Measurements from ENCODE around the gene ZSWIM2. TPM values are rescaled to one million over a fixed set of nuclear protein-coding genes. Genes with fewer than 3 reads are reported as not detected.
"Not testable (repeated sequence)": the region's sequence is repeated elsewhere in the genome, so short reads cannot be mapped to it uniquely, and the experiment has no call there.

ZSWIM2 gene
- total RNA-seq, 2 donors from 2014 or later = not detected

DNA sequence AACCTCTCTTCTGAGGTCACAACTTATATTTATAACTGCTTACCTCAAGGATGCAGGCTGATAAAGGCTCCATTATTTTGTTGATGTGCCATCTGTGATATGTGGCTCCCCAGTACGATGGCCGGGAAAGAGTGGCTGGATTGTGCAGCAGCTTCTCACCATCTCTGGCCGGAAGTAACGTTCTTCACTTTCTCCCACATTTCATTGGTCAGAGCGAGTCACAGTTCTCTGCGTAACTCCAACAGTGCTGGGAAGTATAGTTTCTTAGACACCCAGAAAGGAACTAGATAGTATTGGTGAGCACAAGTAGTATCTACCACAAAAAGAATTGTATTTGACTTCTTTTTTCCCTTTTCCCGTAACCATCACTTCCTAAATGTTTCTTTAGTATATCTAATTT lies 28.7 kb downstream of the ZSWIM2 start:
- peaks cover 4 to 5% of the 10 kb centered on the region in 2 donors for H3K9me3 Mint-ChIP-seq
- ATAC-seq (replicated peaks in 1 of 2) = no peak
- H3K36me3 Mint-ChIP-seq (ENCODE audit: insufficient read depth in 2 of 2) = peaks cover 0 to 2% of the 10 kb centered on the region in 2 donors
- no peak overlapping the region for H3K4me3 Mint-ChIP-seq
- no peak for DNase-seq
- H3K27me3 Mint-ChIP-seq (ENCODE audit: low read depth) = no peaks in the 10 kb centered on the region
- no peak overlapping the region for H3K27ac Mint-ChIP-seq
- no peaks in the 10 kb centered on the region for H3K4me1 Mint-ChIP-seq (ENCODE audit: low read depth)

DNA sequence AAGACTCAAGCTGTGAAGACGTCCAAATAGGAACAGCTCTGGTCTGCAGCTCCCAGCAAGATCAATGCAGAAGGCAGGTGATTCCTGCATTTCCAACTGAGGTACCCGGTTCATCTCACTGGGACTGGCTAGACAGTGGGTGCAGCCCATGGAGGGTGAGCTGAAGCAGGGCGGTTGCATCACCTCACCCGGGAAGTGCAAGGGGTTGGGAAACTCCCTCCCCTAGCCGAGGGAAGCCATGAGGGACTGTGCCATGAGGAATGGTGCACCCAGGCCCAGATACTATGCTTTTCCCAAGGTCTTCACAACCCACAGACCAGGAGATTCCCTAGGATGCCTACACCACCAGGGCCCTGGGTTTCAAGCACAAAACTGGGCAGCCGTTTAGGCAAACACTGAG lies 37.2 kb downstream of the ZSWIM2 start:
- H3K27ac Mint-ChIP-seq; ATAC-seq (replicated peaks in 1 of 2); H3K27me3 Mint-ChIP-seq (ENCODE audit: low read depth); DNase-seq; H3K4me1 Mint-ChIP-seq (ENCODE audit: low read depth); H3K4me3 Mint-ChIP-seq; H3K36me3 Mint-ChIP-seq (ENCODE audit: insufficient read depth in 2 of 2): not testable (repeated sequence)
- peaks cover 7 to 15% of the 10 kb centered on the region in 2 donors for H3K9me3 Mint-ChIP-seq

DNA sequence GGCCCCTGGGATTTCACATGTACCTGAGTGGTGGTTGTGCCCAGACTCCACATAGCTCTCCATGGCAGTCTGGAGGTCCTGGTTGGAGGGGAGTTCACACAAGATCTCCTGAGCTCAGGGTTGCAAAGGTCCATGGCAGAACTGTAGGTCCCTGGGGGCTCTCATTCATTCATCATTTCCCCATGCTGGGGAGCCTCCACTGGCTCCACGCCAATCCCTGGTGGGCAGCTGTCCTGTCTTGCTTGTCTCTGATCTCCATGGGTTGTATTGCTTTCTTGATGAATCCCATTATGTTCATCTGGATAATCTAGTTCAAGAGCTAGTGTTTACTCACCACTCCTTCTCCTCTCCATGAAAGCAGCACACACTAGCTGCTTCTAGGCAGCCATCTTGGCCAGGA lies 42.4 kb downstream of the ZSWIM2 start:
- Mint-ChIP-seq H3K4me1 (ENCODE audit: low read depth) (no peaks in the 10 kb centered on the region), H3K9me3 (peaks cover 5 to 8% of the 10 kb centered on the region in 2 donors), H3K36me3 (ENCODE audit: insufficient read depth in 2 of 2) (no peaks in the 10 kb centered on the region), H3K27ac (no peak overlapping the region), H3K4me3 (no peak overlapping the region), H3K27me3 (ENCODE audit: low read depth) (no peaks in the 10 kb centered on the region)
- ATAC-seq (replicated peaks in 1 of 2) (no peak), DNase-seq (no peak)

DNA sequence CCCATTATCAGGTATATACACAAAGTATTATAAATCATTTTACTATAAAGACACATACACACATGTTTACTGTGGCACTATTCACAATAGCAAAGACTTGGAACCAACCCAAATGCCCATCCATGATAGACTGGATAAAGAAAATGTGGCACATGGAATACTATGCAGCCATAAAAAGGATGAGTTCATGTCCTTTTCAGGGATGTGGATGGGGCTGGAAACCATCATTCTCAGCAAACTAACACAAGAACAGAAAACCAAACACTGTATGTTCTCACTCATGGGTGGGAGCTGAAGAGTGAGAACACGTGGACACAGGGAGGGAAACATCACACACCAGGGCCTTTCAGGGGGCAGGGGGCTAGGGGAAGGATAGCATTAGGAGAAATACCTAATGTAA lies 50.4 kb downstream of the ZSWIM2 start:
- H3K27ac Mint-ChIP-seq; ATAC-seq (replicated peaks in 1 of 2); H3K27me3 Mint-ChIP-seq (ENCODE audit: low read depth); H3K9me3 Mint-ChIP-seq; H3K4me3 Mint-ChIP-seq; H3K36me3 Mint-ChIP-seq (ENCODE audit: insufficient read depth in 2 of 2); DNase-seq; H3K4me1 Mint-ChIP-seq (ENCODE audit: low read depth): not testable (repeated sequence)

DNA sequence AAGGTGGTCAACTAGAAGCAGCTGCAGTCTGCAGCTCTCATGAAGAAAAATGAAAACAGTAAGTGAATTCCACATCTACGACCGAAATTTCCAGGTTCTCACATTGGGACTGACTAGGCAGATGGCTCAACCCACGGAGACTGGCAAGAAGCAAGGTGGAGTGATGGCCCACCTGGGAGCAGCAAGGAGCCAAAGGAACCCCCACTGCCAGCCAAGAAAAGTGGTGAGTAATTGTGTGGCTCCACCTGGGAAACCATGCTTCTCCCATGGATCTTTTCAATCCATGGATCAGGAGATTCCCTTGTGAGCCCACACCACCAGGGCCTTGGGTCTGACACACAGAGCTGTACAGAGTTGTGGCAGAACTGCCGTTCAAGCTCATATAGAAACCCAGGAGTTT lies 64.0 kb downstream of the ZSWIM2 start:
- Mint-ChIP-seq H3K27me3 (ENCODE audit: low read depth) (no peaks in the 10 kb centered on the region), H3K4me1 (ENCODE audit: low read depth) (no peaks in the 10 kb centered on the region), H3K9me3 (peaks cover 10 to 11% of the 10 kb centered on the region in 2 donors), H3K36me3 (ENCODE audit: insufficient read depth in 2 of 2) (peaks cover 2 to 5% of the 10 kb centered on the region in 2 donors), H3K4me3 (no peak overlapping the region), H3K27ac (no peak overlapping the region)
- DNase-seq = no peak
- ATAC-seq (replicated peaks in 1 of 2) = no peak

DNA sequence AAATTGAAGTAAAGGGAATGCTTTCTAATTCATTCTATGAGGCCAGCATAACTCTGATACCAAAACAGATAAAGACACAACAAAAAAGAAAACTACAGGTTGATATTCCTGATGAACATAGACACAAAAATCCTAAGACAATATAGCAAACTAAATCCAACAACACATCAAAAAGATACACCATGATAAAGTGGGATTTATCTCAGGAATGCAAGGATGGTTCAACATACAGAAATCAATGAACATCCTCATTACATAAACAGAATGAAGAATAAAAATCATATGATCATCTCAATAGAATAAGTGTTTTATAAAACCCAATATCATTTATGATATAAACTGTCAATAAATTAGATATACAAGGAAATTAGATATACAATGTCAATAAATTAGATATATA lies 65.7 kb downstream of the ZSWIM2 start:
- DNase-seq (no peak), ATAC-seq (replicated peaks in 1 of 2) (no peak)
- no peak overlapping the region for H3K27ac Mint-ChIP-seq
- H3K4me1 Mint-ChIP-seq (ENCODE audit: low read depth) = no peaks in the 10 kb centered on the region
- H3K9me3 Mint-ChIP-seq = peaks cover 10 to 12% of the 10 kb centered on the region in 2 donors
- H3K27me3 Mint-ChIP-seq (ENCODE audit: low read depth) = no peaks in the 10 kb centered on the region
- H3K4me3 Mint-ChIP-seq = no peak overlapping the region
- H3K36me3 Mint-ChIP-seq (ENCODE audit: insufficient read depth in 2 of 2) = peaks cover 2 to 5% of the 10 kb centered on the region in 2 donors

DNA sequence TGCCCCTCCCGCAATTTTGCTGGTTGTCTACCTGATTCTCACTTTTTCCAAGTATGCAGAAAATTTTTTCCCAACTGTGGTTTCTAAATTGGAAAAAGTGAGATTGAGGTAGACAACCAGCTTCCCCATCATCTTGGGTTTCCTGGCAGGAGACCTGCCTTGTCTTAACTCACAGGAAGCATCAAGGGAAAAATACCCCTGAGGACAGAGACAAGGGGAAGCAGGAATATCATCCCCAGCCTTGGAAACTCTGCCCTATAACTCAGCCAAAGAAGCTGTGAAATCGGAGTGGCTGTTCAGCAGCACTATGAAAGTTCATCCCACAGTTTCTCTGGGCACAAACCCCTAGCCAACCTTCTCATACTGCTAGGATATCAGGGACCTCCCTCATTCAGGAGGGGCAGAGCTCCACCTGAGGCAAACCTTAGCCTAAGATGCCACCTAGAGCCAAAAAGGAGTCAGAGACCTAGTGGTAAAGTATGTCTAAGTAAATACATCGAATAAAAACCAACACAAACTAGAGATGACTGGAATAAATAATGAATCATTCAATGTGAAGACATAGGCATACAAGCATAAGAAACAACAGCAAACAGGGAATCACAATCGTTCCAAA lies 68.2 kb downstream of the ZSWIM2 start:
- Mint-ChIP-seq H3K9me3 (peaks cover 2 to 9% of the 10 kb centered on the region in 2 donors), H3K4me1 (ENCODE audit: low read depth) (no peaks in the 10 kb centered on the region), H3K27ac (no peak overlapping the region), H3K4me3 (no peak overlapping the region), H3K27me3 (ENCODE audit: low read depth) (no peaks in the 10 kb centered on the region), H3K36me3 (ENCODE audit: insufficient read depth in 2 of 2) (peaks cover 2 to 5% of the 10 kb centered on the region in 2 donors)
- DNase-seq (no peak), ATAC-seq (replicated peaks in 1 of 2) (no peak)

Other genes with a start within 250 kb of the ZSWIM2 start
- gene FAM171B, start 155.1 kb downstream of the ZSWIM2 start, total RNA-seq = 1 to 10 TPM; 1.1 to 1.5 TPM

All from activated T-cell treated with anti-CD3 and anti-CD28 coated beads, Interleukin-2, amount 50 U/mL, for 72 hours (primary cell).